Measurements from ENCODE around the gene PGAM5.
"Not testable (repeated sequence)": the region's sequence is repeated elsewhere in the genome, so short reads cannot be mapped to it uniquely, and the experiment has no call there.

PGAM5 gene

DNA sequence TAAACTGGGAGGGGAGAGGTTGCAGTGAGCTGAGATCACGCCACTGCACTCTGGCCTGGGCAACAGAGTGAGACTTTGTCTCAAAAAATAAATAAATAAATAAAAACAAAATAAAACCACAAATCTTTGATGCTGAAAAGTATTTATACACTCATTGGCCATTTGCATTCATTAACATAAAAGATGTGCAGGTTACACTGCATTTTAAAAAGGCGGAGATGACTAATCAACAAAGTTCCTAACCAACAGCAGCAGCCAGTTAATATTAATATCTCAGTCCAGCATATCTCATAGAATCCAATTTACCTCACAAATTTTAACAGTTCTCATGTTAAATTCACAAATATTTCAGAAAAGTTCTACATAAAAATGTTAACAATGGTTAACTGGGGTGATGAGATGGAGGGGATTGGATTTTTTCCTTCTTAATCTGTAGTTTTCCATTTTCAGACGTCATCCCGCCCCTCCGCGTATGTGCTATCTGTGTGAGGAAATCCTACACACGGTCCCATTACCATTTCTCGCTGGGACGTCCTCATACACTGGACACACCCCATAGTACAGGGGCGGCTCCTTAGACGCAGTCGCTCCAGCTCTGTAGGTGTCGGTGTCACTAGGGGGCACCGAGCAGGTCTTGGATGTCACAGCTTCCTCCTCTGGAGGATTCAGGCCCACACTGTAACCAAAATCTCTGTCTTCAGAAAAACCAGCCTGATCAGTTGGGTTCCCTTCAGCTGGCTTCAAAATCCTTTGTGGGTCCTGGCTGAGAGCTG, 43.7 kb downstream of the PGAM5 start:
- DNase-seq, result no peak

DNA sequence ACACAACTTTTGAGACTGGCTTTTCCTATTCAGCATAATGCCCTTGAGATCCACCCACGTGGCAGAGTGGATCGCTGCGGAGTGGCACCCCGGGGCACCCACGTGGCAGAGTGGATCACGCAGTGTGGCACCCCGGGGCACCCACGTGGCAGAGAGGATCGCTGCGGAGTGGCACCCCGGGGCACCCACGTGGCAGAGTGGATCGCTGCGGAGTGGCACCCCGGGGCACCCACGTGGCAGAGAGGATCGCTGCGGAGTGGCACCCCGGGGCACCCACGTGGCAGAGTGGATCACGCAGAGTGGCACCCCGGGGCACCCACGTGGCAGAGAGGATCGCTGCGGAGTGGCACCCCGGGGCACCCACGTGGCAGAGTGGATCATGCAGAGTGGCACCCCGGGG, 48.2 kb downstream of the PGAM5 start:
- DNase-seq, result not testable (repeated sequence)

DNA sequence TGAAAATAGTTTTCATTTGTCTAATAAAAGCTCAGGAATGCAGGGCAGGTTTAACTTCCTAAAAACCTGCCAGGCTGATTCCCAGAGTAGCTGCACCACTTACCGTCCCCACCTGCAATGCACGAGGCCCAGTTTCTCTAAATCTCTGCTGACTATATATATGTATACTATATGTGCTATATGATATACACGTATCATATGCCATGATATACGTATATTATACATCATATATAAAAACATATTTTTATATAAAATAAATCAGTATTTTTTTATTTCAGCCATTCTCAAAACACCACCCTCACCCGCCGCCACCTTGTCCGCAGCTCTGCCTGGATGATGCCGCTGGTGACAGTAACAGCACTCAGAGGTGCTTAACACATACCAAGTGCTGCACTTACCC, 48.7 kb downstream of the PGAM5 start:
- no peak for DNase-seq

DNA sequence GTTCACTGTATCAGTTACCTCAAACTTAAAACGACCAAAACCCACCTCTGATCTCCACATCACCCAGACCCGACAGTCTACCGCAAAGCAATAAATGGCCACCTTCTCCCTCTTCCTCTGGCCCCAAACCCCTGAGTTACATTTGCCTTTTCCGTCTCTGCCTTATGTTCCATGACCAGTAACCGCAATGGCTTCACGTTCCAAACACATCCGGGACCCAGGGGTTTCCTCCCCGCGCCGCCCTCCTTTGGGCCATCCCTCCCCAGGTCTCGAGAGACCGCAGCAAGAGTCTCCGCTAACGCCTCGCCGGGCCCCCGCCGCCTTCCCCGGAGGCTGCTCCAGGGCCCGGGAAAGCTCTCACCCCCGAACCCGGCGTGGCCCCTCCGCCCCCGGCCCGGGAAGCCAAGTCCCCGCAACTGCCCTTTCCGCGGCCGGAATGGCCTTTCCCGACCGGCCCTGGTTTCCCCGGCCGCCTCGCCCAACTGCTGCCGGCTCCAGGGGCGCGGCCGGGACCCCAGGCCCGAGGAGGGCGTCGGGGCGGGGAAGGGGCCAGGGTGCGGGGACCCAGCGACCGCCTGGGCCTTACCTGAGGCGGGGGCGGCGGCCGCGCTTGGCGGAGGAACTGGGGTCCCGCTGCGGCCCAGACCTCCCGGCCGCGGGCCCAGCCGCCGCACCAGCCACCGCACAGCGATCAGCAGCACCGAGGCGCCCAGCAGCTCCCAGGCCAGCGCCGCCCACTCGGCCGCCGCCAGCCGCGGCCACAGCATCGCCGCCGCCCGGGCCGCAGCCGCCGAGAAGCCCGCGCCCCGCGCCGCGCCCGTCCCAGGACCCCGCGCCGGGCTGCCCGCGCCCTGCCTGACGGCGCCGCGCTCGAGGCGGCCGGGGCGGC, 50.6 kb downstream of the PGAM5 start, which contains the start of gene ANKLE2:
Gene ANKLE2 (minus strand): TSS at position 801 of the 889 bp plus-strand sequence. CDS start 34 bp downstream, at position 767.
- DNase-seq, result peak; percentile 80

DNA sequence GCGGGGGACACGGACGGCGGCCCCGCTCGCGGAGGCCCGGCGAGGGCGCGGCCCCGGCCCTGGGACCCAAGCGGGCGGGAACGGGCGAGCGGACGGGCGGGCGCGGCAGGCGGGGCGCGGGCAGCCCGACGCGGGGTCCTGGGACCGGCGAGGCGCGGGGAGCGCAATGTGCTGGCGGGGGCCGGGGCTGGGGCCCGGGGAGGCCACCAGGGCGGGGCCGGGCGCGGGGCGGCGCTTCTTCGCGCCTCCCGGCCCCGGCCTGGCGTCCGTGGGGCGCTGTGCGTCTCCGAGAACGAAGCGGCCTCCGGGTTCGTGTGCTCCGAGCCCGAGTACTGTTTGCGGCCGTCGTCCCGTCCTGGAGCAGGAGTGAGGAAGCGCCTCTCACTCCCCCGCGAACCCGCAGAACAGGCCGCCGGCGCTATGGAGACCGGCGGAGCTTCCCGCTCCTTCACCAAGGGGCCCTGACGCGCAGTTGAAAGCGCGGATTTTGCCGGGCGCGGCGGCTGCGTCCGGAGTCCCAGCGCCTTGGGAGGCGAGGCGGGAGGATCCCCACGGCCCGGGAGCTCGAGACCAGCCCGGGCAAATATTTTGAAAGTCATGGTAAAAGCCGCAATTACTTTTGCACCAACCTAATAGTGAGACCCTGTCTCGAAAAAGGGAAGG, 51.4 kb downstream of the PGAM5 start:
- peak; percentile 92 for DNase-seq

DNA sequence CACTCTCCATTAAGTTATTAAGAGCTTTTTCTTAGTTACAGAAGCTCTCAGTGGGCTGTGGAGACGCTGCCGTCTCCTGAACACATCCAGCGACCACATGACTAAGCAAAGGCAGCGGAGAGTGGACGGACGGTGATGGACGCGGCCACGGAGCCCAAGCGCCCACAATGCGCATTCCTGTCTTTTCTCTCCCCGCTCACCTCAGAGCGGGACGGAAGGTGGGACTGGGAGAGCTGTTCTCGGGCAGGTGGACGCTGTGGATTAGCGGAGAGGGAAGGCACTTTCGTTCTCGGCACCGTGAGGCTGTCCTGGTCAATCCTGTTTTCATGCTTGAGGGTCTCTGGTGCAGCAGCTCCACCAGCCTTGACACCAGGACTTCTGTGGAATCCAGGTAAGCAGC, 53.6 kb downstream of the PGAM5 start:
- DNase-seq, result no peak

DNA sequence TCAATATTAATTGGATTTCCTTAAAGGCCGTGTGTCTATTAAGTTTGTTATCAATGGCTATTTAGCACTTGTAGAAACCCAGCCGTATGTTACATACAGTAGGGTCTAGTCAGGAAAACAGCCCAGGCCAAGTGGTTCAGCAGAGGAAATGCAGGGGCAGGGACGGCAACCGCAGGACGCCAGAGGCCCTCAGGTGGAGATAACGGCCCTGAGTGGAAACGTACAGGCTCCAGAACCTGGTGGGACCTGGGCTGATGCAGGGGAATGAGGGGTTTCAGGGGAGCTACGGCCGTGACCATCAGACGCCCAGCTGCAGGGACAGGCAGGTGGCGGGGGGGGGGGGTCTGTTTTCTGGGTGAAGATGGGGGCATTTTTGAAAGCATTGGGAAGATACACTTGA, 54.7 kb downstream of the PGAM5 start:
- no peak for DNase-seq

DNA sequence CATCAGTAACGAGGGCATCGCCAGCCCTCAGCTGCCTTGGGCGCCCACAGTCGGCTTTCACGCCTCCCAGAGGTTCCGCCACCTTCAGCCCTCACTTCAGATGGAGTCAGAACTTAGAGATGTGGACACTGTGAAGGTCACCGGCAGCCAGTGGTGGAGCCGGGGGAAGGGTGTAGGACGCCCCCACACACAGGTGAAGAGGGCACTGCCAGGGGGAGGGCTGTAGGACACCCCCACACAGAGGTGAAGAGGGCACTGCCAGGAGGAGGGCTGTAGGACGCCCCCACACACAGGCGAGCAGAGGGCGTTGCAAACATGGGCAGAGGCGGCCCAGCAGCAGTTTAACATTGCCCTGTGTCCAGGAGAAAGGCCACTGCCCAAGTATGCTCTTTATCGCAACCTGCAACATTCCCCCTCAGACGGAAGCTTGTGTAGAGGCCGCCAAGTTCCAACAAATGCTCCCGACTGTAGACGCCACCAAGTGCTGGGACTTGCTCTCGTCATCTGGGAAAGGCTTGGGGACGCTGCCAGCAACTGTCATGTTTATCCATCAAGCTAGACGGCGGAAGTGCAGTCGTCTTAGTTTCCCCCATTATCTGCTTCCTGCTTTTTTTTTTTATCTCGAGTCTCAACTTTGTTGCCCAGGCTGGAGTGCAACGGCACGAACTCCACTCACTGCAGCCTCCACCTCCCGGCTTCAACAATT, 55.9 kb downstream of the PGAM5 start:
- DNase-seq, result peak; percentile 63

DNA sequence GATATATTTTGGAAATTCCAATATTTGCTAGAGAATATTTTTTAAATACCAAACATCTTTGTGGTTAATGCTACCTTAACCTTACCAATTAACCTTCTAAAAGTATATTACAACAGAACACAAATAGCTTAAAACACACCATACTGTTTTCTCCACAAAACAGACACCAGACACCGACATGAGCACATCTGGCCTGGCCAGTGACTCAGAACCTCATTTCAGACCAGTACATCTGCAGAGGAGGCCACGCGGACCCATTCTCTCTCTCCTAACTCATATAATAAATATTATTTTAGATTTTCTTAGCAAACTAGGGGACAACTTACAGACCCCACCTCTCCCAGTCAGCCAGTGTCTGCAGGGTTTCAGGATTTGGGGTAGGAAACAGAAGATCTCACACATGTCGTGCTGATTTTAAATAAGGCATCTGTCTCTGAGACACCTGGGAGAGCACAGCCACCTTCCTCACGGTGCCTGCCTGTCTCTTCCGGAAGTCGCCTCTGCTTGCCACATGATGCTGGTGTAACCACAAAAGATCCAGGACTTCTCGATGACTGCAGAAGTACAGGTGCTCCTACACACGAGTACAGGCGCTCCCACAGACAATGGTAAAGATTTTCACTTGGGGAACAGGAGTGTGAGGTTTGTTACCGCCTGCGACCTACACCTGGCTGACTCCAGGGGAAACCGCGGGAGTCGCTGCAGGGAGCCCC, 60.6 kb downstream of the PGAM5 start:
- no peak for DNase-seq
